Activated T-cell treated with anti-CD3 and anti-CD28 coated beads, Interleukin-2, amount 50 U/mL, for 24 hours (primary cell): Measurements from ENCODE around the gene COL5A1.

Experiments
- DNase-seq: peaks from one replicate; pipeline ENCODE4 v3.0.0-alpha.2; 2020
- H3K27ac Mint-ChIP-seq: 2 replicates; pipeline ENCODE4 v1.8.0; 2020; ENCODE audit warnings: mild to moderate bottlenecking, mixed read lengths
- H3K27me3 Mint-ChIP-seq: 2 replicates; pipeline ENCODE4 v1.8.0; 2020; ENCODE audit warnings: mixed read lengths
- H3K36me3 Mint-ChIP-seq: 2 replicates; pipeline ENCODE4 v1.8.0; 2020; ENCODE audit warnings: low read depth, mixed read lengths
- H3K4me1 Mint-ChIP-seq: 2 replicates; pipeline ENCODE4 v1.8.0; 2020; ENCODE audit warnings: low read depth, mixed read lengths
- H3K4me3 Mint-ChIP-seq: 2 replicates; pipeline ENCODE4 v1.8.0; 2020; ENCODE audit warnings: mild to moderate bottlenecking, moderate library complexity, mixed read lengths
- H3K9me3 Mint-ChIP-seq: 2 replicates; pipeline ENCODE4 v1.8.0; 2020; ENCODE audit warnings: mixed read lengths

COL5A1 gene

DNA sequence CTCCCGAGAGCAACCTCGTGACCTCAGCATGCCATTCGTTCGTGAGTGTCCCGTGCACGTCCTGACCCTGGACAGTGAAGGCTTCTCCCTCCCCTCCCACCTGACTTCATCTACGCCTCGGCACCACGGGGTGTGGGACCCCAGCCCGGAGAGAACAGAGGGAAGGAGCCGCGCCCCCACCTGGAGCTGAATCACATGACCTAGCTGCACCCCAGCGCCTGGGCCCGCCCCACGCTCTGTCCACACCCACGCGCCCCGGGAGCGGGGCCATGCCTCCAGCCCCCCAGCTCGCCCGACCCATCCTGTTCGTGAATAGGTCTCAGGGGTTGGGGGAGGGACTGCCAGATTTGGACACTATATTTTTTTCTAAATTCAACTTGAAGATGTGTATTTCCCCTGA, 200.7 kb downstream of the COL5A1 start:
- H3K4me3 Mint-ChIP-seq, result no peak overlapping the region
- H3K36me3 Mint-ChIP-seq, result no peaks in the 10 kb centered on the region
- DNase-seq, result no peak
- H3K27me3 Mint-ChIP-seq, result no peaks in the 10 kb centered on the region
- no peaks in the 10 kb centered on the region for H3K4me1 Mint-ChIP-seq
- H3K9me3 Mint-ChIP-seq, result no peaks in the 10 kb centered on the region
- H3K27ac Mint-ChIP-seq, result no peak overlapping the region

DNA sequence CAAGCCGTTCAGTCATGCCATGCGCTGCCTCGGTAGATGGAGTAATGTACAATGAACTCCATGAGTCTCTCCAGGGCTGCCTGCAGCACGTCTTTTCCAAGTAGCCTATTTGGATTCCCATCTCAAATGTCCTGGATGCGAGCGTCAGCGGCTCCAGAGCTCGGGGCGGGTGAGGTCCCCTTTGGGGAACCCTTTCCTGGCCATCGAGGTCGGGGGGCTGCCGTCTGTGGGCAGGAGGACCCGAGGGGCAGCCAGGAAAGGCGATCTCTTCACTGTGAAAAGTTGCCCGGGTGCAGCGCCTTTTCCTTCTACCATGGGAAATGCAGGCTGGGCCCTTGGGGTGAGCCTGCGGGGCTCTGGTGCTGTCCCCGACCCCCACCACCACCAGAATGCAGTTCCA, 202.1 kb downstream of the COL5A1 start:
- Mint-ChIP-seq H3K9me3 (no peaks in the 10 kb centered on the region), H3K36me3 (no peaks in the 10 kb centered on the region), H3K27me3 (no peaks in the 10 kb centered on the region), H3K27ac (no peak overlapping the region), H3K4me3 (no peak overlapping the region), H3K4me1 (no peaks in the 10 kb centered on the region)
- no peak for DNase-seq

DNA sequence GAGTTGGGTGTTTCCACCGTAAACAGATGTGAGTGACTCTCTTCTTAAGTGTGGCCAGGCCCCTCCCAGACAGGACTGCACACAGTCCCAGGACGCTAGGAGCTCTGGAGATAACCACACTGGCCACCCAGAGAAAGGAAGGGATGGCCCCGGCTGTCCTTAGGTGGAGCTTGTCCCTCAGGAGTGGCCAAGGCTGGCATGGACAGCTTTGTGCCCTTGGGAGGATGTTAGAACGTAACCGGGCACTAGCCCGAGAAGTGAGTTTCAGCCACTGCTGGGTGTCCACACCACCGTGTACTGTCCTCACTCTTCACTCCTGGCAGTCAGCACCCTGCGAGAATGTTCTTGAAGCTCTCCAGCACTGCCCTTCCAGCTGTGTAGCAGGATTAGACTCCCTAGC, 203.2 kb downstream of the COL5A1 start:
- H3K4me1 Mint-ChIP-seq, result no peaks in the 10 kb centered on the region
- no peaks in the 10 kb centered on the region for H3K36me3 Mint-ChIP-seq
- no peak overlapping the region for H3K4me3 Mint-ChIP-seq
- H3K27ac Mint-ChIP-seq, result no peak overlapping the region
- no peak for DNase-seq
- no peaks in the 10 kb centered on the region for H3K9me3 Mint-ChIP-seq
- H3K27me3 Mint-ChIP-seq, result no peaks in the 10 kb centered on the region

GRCh38 chr9:134846187-134846586, 204.6 kb downstream of the COL5A1 start:
- Mint-ChIP-seq H3K4me1 (no peaks in the 10 kb centered on the region), H3K36me3 (no peaks in the 10 kb centered on the region), H3K27me3 (no peaks in the 10 kb centered on the region), H3K9me3 (no peaks in the 10 kb centered on the region), H3K4me3 (no peak overlapping the region), H3K27ac (no peak overlapping the region)
- DNase-seq, result no peak

- Mint-ChIP-seq H3K4me3 (no peak overlapping the region), H3K27ac (no peak overlapping the region), H3K4me1 (no peaks in the 10 kb centered on the region), H3K27me3 (no peaks in the 10 kb centered on the region), H3K9me3 (no peaks in the 10 kb centered on the region), H3K36me3 (no peaks in the 10 kb centered on the region)
- DNase-seq, result no peak
Measured at GRCh38 chr9:134846699-134847098, 205.1 kb downstream of the COL5A1 start.

DNA sequence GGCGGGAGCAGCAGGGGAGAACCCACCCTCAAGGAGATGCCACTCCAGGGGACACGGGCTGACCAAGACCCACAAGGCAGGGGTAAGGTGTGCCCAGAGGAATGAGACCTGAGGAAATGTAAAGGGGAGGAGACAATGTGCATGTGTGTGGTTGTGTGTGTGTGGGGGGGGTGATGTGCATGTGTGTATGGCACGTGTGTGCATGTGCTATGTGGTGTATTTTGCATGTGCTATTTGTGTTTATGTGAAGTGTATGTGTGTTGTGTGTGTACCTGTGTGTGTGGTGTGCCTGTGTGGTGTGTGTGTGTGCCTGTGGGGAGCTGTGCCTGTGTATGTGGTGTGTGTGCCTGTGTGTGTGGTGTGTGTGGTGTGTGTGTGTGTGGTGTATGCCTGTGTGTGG, 205.5 kb downstream of the COL5A1 start:
- no peaks in the 10 kb centered on the region for H3K4me1 Mint-ChIP-seq

DNA sequence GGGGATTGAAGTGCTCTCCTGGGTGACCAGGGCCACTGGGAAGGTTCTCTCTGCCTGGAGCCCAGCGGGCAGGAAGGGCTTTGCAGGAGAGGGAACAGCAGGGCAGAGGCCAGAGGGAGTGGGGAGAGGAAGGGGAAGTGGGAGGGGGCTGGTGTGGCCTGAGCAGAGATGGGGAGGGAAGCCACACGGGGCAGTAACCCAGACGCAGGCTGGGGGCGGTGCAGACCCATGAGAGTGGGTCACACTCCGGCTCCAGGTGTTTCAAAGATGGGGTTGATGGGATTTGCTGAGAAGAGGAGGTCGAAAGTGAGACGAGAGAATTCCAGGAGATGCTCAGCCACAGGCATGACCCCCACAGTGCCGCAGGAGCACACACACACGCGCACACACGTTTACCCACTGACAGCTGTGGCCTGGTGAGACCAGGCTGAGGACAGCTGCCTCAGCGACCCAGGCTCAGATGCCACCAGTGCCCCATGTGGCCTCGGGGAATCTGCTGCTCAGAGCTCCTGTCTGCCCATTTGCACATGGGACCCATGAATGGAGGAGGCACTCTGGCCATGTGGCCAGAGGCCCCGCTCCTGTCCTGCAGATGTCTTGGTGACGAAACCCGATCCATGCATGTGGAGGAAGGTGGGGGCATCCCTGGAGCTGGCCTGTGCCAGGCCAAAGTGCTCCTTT, 206.3 kb downstream of the COL5A1 start:
- Mint-ChIP-seq H3K27ac (no peak overlapping the region), H3K4me1 (no peaks in the 10 kb centered on the region)

More for the DNA sequence above, 205.5 kb downstream of the COL5A1 start:
- Mint-ChIP-seq H3K4me3 (no peak overlapping the region), H3K27ac (no peak overlapping the region), H3K36me3 (no peaks in the 10 kb centered on the region), H3K27me3 (no peaks in the 10 kb centered on the region), H3K9me3 (no peaks in the 10 kb centered on the region)
- no peak for DNase-seq

DNA sequence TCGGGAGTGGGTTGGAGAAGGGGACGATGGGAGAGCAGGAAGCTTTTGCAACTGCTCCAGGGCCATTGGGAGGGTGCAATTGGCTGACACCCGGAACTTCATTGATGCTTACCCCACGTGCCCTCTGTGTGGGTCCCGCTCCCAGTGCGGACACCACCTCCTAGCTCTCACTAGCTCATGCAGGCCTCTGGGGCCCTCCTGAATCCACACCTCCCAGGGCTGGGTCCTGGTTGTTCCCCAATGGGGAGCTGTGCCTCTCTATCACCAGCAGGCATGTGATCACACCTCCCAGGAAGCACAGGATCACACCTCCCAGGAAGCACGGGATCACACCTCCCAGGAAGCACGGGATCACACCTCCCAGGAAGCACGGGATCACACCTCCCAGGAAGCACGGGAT, 206.9 kb downstream of the COL5A1 start:
- no peaks in the 10 kb centered on the region for H3K9me3 Mint-ChIP-seq
- no peak overlapping the region for H3K4me3 Mint-ChIP-seq
- no peaks in the 10 kb centered on the region for H3K36me3 Mint-ChIP-seq
- no peak for DNase-seq
- H3K4me1 Mint-ChIP-seq, result no peaks in the 10 kb centered on the region
- H3K27ac Mint-ChIP-seq, result no peak overlapping the region
- peaks cover 2% of the 10 kb centered on the region for H3K27me3 Mint-ChIP-seq

More for the DNA sequence above, 206.3 kb downstream of the COL5A1 start:
- DNase-seq, result no peak
- Mint-ChIP-seq H3K4me3 (no peak overlapping the region), H3K9me3 (no peaks in the 10 kb centered on the region), H3K27me3 (no peaks in the 10 kb centered on the region), H3K36me3 (no peaks in the 10 kb centered on the region)

DNA sequence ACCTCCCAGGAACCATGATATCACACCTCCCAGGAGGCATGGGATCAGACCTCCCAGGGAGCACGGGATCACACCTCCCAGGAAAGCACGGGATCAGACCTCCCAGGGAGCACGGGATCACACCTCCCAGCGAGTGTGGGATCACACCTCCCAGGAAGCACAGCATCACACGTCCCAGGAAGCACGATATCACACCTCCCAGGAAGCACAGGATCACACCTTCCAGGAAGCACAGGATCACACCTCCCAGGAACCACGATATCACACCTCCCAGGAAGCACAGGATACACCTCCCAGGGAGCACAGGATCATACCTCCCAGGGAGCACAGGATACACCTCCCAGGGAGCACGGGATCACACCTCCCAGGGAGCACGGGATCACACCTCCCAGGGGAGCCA, 209.0 kb downstream of the COL5A1 start:
- DNase-seq, result no peak
- Mint-ChIP-seq H3K9me3 (no peaks in the 10 kb centered on the region), H3K27me3 (peaks cover 21% of the 10 kb centered on the region), H3K4me3 (no peak overlapping the region), H3K27ac (no peak overlapping the region), H3K36me3 (no peaks in the 10 kb centered on the region), H3K4me1 (no peaks in the 10 kb centered on the region)

- Mint-ChIP-seq H3K4me3 (no peak overlapping the region), H3K27ac (no peak overlapping the region), H3K4me1 (no peaks in the 10 kb centered on the region)
Measured at GRCh38 chr9:134851020-134851419, 209.4 kb downstream of the COL5A1 start.

DNA sequence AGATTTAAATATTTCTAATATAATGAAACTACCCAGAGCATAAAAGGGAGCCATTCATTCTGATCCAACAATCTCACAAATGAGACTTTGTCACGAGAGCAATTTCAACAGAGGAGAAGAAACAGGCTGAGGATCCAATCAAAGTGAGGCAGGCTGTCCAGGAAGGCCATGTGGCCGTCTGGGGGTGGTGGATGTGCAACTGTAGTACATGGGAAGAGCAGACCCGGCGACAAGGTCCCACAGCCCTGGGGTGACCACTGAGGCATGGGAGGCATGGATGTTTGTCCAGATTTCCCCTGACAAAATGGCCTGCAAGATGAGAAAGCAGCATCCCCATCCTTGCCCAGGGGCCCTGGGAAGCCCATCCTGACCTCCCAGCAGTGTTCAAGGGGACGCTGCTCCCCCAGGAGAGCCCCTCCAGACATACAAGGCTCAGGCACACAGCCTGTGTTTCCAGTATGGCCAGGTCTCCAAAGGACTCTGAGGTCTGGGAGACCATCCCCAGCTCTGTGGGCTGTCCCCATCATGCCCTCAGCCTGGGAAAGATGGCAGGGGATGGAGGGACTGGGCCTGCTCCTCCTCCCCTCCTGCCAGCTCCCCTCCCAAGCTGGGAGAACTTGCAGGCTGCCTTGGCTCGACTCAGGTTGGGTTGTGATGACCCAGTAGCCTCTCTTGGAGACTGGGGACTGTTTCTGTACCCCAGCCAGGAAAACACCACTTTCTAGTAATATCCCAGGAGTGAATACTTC, 211.5 kb downstream of the COL5A1 start:
- Mint-ChIP-seq H3K4me3 (no peak overlapping the region), H3K27me3 (peaks cover 36% of the 10 kb centered on the region), H3K9me3 (peaks cover 6% of the 10 kb centered on the region), H3K27ac (no peak overlapping the region), H3K36me3 (no peaks in the 10 kb centered on the region), H3K4me1 (peaks cover 9% of the 10 kb centered on the region)
- no peak for DNase-seq

More at GRCh38 chr9:134851020-134851419, 209.4 kb downstream of the COL5A1 start:
- Mint-ChIP-seq H3K9me3 (no peaks in the 10 kb centered on the region), H3K27me3 (peaks cover 24% of the 10 kb centered on the region), H3K36me3 (no peaks in the 10 kb centered on the region)
- DNase-seq, result no peak

DNA sequence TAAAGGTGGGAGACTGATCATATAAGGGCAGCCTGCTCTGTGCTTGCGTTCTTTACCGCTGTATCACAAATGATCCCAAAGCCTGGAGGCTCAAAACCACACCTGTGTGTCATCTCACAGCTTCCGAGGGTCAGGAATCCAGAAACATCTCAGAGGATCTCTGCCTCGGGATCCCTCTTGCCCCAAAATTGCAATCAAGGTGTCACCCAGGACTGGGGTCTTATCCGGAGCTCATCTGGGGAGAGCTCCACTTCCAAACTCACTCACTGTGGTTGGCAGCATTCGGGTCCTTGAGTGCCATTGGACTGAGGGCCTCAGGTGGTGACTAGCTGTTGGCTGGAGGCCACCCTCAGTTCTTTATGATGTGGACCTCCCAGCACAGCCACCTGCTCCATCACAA, 212.3 kb downstream of the COL5A1 start:
- Mint-ChIP-seq H3K36me3 (no peaks in the 10 kb centered on the region), H3K27ac (no peak overlapping the region), H3K4me3 (no peak overlapping the region), H3K27me3 (peaks cover 36% of the 10 kb centered on the region), H3K9me3 (peaks cover 6% of the 10 kb centered on the region), H3K4me1 (peaks cover 16% of the 10 kb centered on the region)
- DNase-seq, result no peak

DNA sequence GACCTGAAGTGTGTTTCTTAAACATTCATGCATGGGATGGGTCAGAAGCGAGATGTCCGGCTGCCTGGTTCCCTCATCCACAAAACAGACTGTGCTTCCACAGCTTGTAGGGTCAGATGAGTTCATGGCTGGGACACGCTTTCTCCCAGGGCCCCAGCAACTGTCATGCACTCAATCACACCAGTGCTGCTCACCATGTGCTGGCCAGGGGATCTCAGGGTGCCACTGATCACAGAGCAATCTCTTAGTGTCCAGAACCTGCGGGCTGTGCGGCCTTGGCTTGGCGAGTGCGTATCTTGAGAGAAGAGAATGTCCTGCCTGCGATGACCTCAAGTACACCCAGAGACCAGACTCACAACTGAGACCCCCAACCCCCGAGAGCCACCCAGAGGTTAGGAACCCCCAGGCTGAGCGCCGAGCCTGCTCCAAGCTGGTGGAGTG, 213.0 kb downstream of the COL5A1 start:
- H3K9me3 Mint-ChIP-seq, result peaks cover 6% of the 10 kb centered on the region
- no peak overlapping the region for H3K27ac Mint-ChIP-seq
- no peaks in the 10 kb centered on the region for H3K36me3 Mint-ChIP-seq
- no peak for DNase-seq
- H3K27me3 Mint-ChIP-seq, result peaks cover 36% of the 10 kb centered on the region
- H3K4me1 Mint-ChIP-seq, result peaks cover 17% of the 10 kb centered on the region
- H3K4me3 Mint-ChIP-seq, result no peak overlapping the region

DNA sequence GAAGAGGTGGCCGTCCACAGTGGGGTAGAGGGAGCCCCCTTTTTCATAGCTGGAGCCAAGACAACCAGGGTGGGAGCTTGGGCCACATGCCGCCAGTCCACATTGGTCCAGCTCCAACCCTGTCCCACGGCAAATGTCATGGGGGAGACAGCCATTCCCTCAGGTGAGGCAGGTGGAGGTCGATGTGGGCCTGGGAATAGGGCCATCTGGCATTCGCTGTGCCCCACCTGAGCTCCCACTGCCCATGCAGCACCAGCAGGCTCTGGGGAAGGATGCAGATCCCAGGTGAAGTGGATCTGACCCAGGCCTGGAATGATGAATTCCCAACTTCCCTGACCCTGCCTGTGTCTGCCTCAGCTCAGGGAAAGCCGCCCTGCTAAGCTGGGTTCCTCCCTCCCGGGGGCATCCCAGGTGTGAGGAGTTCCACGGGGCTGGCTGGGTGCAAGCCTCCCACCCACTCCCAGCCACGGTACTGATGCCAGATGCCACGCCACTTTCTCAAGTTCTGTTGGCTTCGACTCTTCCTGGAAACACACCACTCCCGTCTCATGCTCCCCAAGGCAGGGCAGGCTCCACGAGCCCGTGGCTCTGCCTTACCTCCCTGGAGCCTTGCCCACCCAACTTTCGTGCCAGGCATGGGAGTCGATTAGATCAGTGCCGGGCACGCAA, 213.8 kb downstream of the COL5A1 start:
- Mint-ChIP-seq H3K27ac (no peak overlapping the region), H3K4me3 (no peak overlapping the region), H3K36me3 (no peaks in the 10 kb centered on the region), H3K4me1 (peaks cover 17% of the 10 kb centered on the region), H3K27me3 (peaks cover 36% of the 10 kb centered on the region), H3K9me3 (peaks cover 6% of the 10 kb centered on the region)
- DNase-seq, result no peak

DNA sequence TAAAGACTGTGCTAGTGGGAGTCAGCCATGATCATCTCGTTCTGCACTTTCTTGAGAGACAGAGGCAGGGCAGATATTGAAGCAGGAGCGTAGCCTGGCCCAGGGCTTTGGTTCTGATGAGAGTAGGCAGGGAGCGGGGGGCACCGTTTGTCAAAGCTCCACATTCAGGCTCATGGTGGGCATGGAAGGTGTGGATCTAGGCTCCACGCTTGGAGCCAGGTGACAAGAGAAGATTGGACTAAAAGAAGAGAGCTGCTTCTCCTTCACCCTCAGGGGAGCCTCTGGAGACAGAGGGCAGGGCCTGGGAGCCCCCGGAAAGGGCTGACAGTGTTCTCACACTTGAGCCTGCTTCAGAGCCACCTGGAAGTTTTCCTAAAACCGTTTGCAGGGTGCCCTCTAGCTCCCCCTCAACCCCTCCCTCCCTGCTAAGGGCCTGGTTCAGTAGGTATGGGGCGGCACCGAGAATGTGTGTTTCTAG, 214.3 kb downstream of the COL5A1 start:
- Mint-ChIP-seq H3K36me3 (no peaks in the 10 kb centered on the region), H3K4me3 (no peak overlapping the region), H3K9me3 (peaks cover 8% of the 10 kb centered on the region), H3K27me3 (peaks cover 40% of the 10 kb centered on the region), H3K4me1 (peaks cover 17% of the 10 kb centered on the region), H3K27ac (no peak overlapping the region)
- no peak for DNase-seq
